HepG2 (cell line): Measurements from ENCODE around the gene FAM25A. TPM values are rescaled to one million over a fixed set of nuclear protein-coding genes. Genes with fewer than 3 reads are reported as not detected.
A peak's percentile ranks its signal among the peaks of the same experiment; 100 is the strongest.

Source experiments
- ATAC-seq: fragments of 200-7000 bp; cut with Tn5 transposase; 3 replicates; pipeline ENCODE4 v1.9.1; 2020; ENCODE audit warnings: mild to moderate bottlenecking, moderate library complexity
- BruUV-seq: library from RNA; stranded (reverse); fragments of 400-500 nt; replicated peaks from 2 replicates; lab custom pipeline; 2021; lab: Mats Ljungman, UMichigan
- CTCF ChIA-PET: fragments of 300-600 bp; formaldehyde crosslinking; extraction: SDS; loops from one replicate; lab custom pipeline; 2021; ENCODE audit warnings: low total read pairs, inconsistent platforms, low intra/inter-chr PET ratio; lab: Yijun Ruan, JAX
- POLR2A ChIA-PET: fragments of 350-600 bp; sonication (Branson Sonifier 250); formaldehyde crosslinking; loops from one replicate; lab custom pipeline; 2020; ENCODE audit warnings: antibody characterized with exemption, inconsistent platforms; lab: Yijun Ruan, JAX
- DNase-seq: peaks from one replicate; pipeline ENCODE4 v3.0.0-alpha.2; 2015; ENCODE audit warnings: low spot score
- FAIRE-seq: peaks from 3 replicates; lab custom pipeline; 2011; peaks lifted over from hg19 to GRCh38; lab: Jason Lieb, UNC
- H2AFZ ChIP-seq: one replicate; pipeline ENCODE4 v1.6.1; 2011; ENCODE audit warnings: low read length, inconsistent platforms
- H3K27ac ChIP-seq: fragments of 300-600 bp; 3 replicates; pipeline ENCODE4 v1.8.0; 2011; ENCODE audit warnings: mixed run types, mild to moderate bottlenecking, mixed read lengths, low read length, inconsistent platforms; ENCODE audit not compliant: insufficient read depth; ENCODE audit errors: extremely low read length
- H3K27me3 ChIP-seq, 2 experiments: fragments of 200-600 bp in 1 of 2; 2 replicates in 1 of 2; 3 replicates in 1 of 2; pipeline versions ENCODE4 v1.6.0 to v1.8.0; 2011; ENCODE audit warnings: low read length in 2 of 2, mild to moderate bottlenecking in 2 of 2, moderate library complexity in 2 of 2, inconsistent platforms in 1 of 2; ENCODE audit not compliant: insufficient read depth in 2 of 2, control insufficient read depth in 1 of 2
- H3K36me3 ChIP-seq, 2 experiments: fragments of 200-600 bp in 1 of 2; replicated peaks in 1 of 2; 2 replicates in 1 of 2; 3 replicates in 1 of 2; pipeline versions ENCODE4 v1.5.1 to v1.8.0; 2011; ENCODE audit warnings: low read length in 2 of 2, inconsistent platforms in 1 of 2; ENCODE audit not compliant: insufficient read depth in 2 of 2, control insufficient read depth in 1 of 2
- H3K4me1 ChIP-seq: 2 replicates; pipeline ENCODE4 v1.5.1; 2012; ENCODE audit warnings: low read length, inconsistent platforms; ENCODE audit not compliant: insufficient read depth
- H3K4me2 ChIP-seq: 2 replicates; pipeline ENCODE4 v1.6.0; 2011; ENCODE audit warnings: low read depth, low read length, inconsistent platforms
- H3K4me3 ChIP-seq, 3 experiments: fragments of 200-600 bp in 1 of 3; sonication (generic), shearing (Covaris generic) in 1 of 3; replicated peaks in 1 of 3; 2 replicates each; pipeline ENCODE4 v1.5.1; 2011 to 2016; ENCODE audit warnings: low read length in 3 of 3, inconsistent platforms in 2 of 3, low read depth in 2 of 3, mild to moderate bottlenecking in 2 of 3, control low read depth in 1 of 3, mixed read lengths in 1 of 3; ENCODE audit not compliant: insufficient read depth in 1 of 3
- H3K79me2 ChIP-seq: one replicate; pipeline ENCODE4 v1.6.1; 2011; ENCODE audit warnings: low read length, inconsistent platforms; ENCODE audit not compliant: insufficient read depth
- H3K9ac ChIP-seq: 2 replicates; pipeline ENCODE4 v1.6.0; 2011; ENCODE audit warnings: mild to moderate bottlenecking, low read depth, low read length, inconsistent platforms; ENCODE audit not compliant: insufficient read depth
- H3K9me3 ChIP-seq: 2 replicates; pipeline ENCODE4 v1.5.1; 2012; ENCODE audit warnings: mild to moderate bottlenecking, low read length
- H4K20me1 ChIP-seq: 2 replicates; pipeline ENCODE4 v1.6.0; 2011; ENCODE audit warnings: inconsistent platforms, mild to moderate bottlenecking, low read length, moderate library complexity; ENCODE audit not compliant: insufficient read depth
- MBD4 ChIP-seq: IDR thresholded peaks from 2 replicates; pipeline ENCODE4 v1.6.1; 2012; ENCODE audit warnings: low read length, inconsistent platforms, borderline replicate concordance
- POLR2AphosphoS5 ChIP-seq: IDR thresholded peaks from 2 replicates; pipeline ENCODE4 v1.6.1; 2012; ENCODE audit warnings: low read depth, low read length
- RBM22 ChIP-seq: fragments of 200-400 bp; formaldehyde crosslinking; optimal IDR thresholded peaks from 2 replicates; pipeline ENCODE3; 2017; ENCODE audit warnings: mild to moderate bottlenecking, low read length, moderate library complexity
- RFX1 ChIP-seq: fragments of 450-650 bp; IDR thresholded peaks from 2 replicates; pipeline ENCODE4 v1.6.1; 2017
- ZNF142 ChIP-seq: sonication (generic); formaldehyde crosslinking; IDR thresholded peaks from 2 replicates; pipeline ENCODE4 v1.4.0; 2020; ENCODE audit warnings: missing genetic modification reagents
- ZNF207 ChIP-seq: fragments of 450-650 bp; IDR thresholded peaks from 2 replicates; pipeline ENCODE4 v1.6.1; 2016; ENCODE audit warnings: antibody characterized with exemption, borderline replicate concordance
- ZNF484 ChIP-seq: sonication (generic); formaldehyde crosslinking; IDR thresholded peaks from 2 replicates; pipeline ENCODE4 v1.5.1; 2020; ENCODE audit warnings: mild to moderate bottlenecking, low read depth, missing genetic modification reagents, borderline replicate concordance
- ZNF7 ChIP-seq: IDR thresholded peaks from 2 replicates; pipeline ENCODE4 v1.6.1; 2016; ENCODE audit warnings: missing biosample characterization, missing genetic modification reagents
- WGBS: methylation state at CpG from one replicate; pipeline ENCODE4 v1.1.6; 2017; ENCODE audit warnings: low lambda C conversion rate; 5-methylcytosine and 5-hydroxymethylcytosine counted together
- in situ Hi-C: cut with HindIII; loops from 2 replicates; pipeline ENCODE4 v1.10.0; 2017; ENCODE audit warnings: low pct_unique_long_range_greater_than_20kb; ENCODE audit not compliant: extremely low pct_ligation_motif_present
- intact Hi-C: fragments of 100-400 bp; cut with micrococcal nuclease; formaldehyde crosslinking; loops from one replicate; pipeline ENCODE4 v1.10.0; 2022; ENCODE audit not compliant: unreplicated experiment
- polyA plus RNA-seq, 8 experiments: library from polyadenylated mRNA; depleted of rRNA in 3 of 8; stranded (reverse) in 7 of 8; unstranded in 1 of 8; fragments of >200 nt; fragmentation: Illumina TruSeq in 4 of 8; extraction: Trizol in 4 of 8; gene quantifications; 2 replicates each; pipeline versions ENCODE4 v1.2.1 to v1.2.3, GENCODE V29; 2011 to 2016; ENCODE audit warnings: low read depth in 4 of 8, missing spikeins in 1 of 8, mixed read lengths in 1 of 8; ENCODE audit not compliant: insufficient read depth in 1 of 8
- total RNA-seq, 5 experiments: library from RNA; depleted of rRNA; stranded (reverse); fragments of >200 nt; fragmentation: Illumina TruSeq; extraction: Trizol; gene quantifications; 2 replicates each; pipeline ENCODE4 v1.2.3, GENCODE V29; 2016; ENCODE audit warnings: low read depth in 1 of 5

FAM25A gene
- total and polyA plus RNA-seq, 2 of the 13 experiments (the other 11 are each of a cell fraction or from before 2014, with no cell fraction given), result not detected

GRCh38 chr10:87066865-87067264, 46.8 kb downstream of the FAM25A start:
- ATAC-seq (peak; percentile 18), DNase-seq (no peak), FAIRE-seq (no peak)
- ChIA-PET CTCF (no interaction called here), POLR2A (interaction anchor here (1.6 kb wide), 1 partner anchor 26 kb away, joined by 3 read pairs; no protein-coding TSS in a partner anchor)
- Histone ChIP-seq H3K79me2 (peaks cover 6% of the 10 kb centered on the region), H3K27ac (peak overlapping the region; percentile 47), H3K27me3 (no peaks in the 10 kb centered on the region), H3K4me2 (no peak overlapping the region), H4K20me1 (peaks cover 10% of the 10 kb centered on the region; the same call in 1 of the 2 replicates), H2AFZ (no peak overlapping the region), H3K4me1 (peaks cover 44% of the 10 kb centered on the region), H3K36me3 (peaks cover 18 to 84% of the 10 kb centered on the region in 2 experiments), H3K4me3 (no peak overlapping the region), H3K9me3 (no peaks in the 10 kb centered on the region), H3K9ac (no peak overlapping the region)
- no peak for TF ChIP-seq ZNF207
- TF ChIP-seq RFX1, result no peak
- TF ChIP-seq RBM22, result peak; percentile 80
- TF ChIP-seq ZNF7 (CRISPR knock-in tag), result no peak
- TF ChIP-seq MBD4, result 0 out of 2 replicates have a peak, but pooled peaks have one; percentile 21
- no peak for TF ChIP-seq ZNF484
- in situ Hi-C loops, result no loop called here
- intact Hi-C loops, result no loop called here
- no TSS peak for BruUV-seq
- 100% methylated on average over 1 of the region's 1 CpG for WGBS

- no peak overlapping the region for H3K9ac ChIP-seq
- no peak overlapping the region for H3K27ac ChIP-seq
- no peak overlapping the region for H3K4me3 ChIP-seq
- CTCF ChIA-PET, result no interaction called here
- WGBS, result 93% methylated on average over 1 of the region's 1 CpG
- ATAC-seq, result no peak
- FAIRE-seq, result no peak
- BruUV-seq, result no TSS peak
- no peaks in the 10 kb centered on the region for H3K9me3 ChIP-seq
- in situ Hi-C loops (no loop called here), intact Hi-C loops (no loop called here)
- peaks cover 58% of the 10 kb centered on the region for H3K4me1 ChIP-seq
- TF ChIP-seq ZNF142 (no peak), POLR2AphosphoS5 (peak; percentile 31; the same call in 1 of the 2 replicates)
- H3K4me2 ChIP-seq, result no peak overlapping the region
- no peak for DNase-seq
- H3K27me3 ChIP-seq, result no peaks in the 10 kb centered on the region
- H4K20me1 ChIP-seq, result peaks cover 19% of the 10 kb centered on the region
- peaks cover 8% of the 10 kb centered on the region for H3K79me2 ChIP-seq
- no peak overlapping the region for H2AFZ ChIP-seq
- H3K36me3 ChIP-seq, result peaks cover 22 to 86% of the 10 kb centered on the region in 2 experiments
- POLR2A ChIA-PET, result no interaction called here
These were observed 48.2 kb downstream of the FAM25A start for GRCh38 chr10:87068281-87068680.
